ENCODE data around the gene STARD10. TPM values are rescaled to one million over a fixed set of nuclear protein-coding genes. Genes with fewer than 3 reads are reported as not detected.

The STARD10 gene
- total and polyA plus RNA-seq, 2 donors (not counting 3 experiments of a cell fraction or from before 2014, with no cell fraction given), result 16.1 to 22.5 TPM

GRCh38 chr11:72716290-72716689 is 77.6 kb downstream of the STARD10 start:
- DNase-seq (ENCODE audit: low read depth, low spot score) (no peak), FAIRE-seq (no peak)
- no peaks in the 10 kb centered on the region for H3K9me1 ChIP-seq (replicated peaks; ENCODE audit: control insufficient read depth, extremely low read depth, insufficient read depth, low read length)
- TF ChIP-seq CTCF (IDR thresholded peaks at IDR 0.05; ENCODE audit: extremely low read depth in 1 of 2, insufficient read depth in 1 of 2, low read depth in 1 of 2, low read length in 2 of 2) (no peak), POLR2A (IDR thresholded peaks at IDR 0.05; ENCODE audit: low read depth, low read length) (no peak), MAX (IDR thresholded peaks at IDR 0.05; ENCODE audit: insufficient read depth, insufficient read length) (no peak), POLR2AphosphoS5 (IDR thresholded peaks at IDR 0.05; ENCODE audit: insufficient read depth, low read depth, low read length) (no peak), EZH2 (IDR thresholded peaks at IDR 0.05; ENCODE audit: borderline replicate concordance, low read depth, low read length, severe bottlenecking) (no peak), MYC (IDR thresholded peaks at IDR 0.05; ENCODE audit: low read depth, low read length) (no peak), JUN (IDR thresholded peaks at IDR 0.05; ENCODE audit: borderline replicate concordance, insufficient read depth, insufficient read length, low read depth) (no peak), GATA2 (IDR thresholded peaks at IDR 0.05; ENCODE audit: insufficient read depth, insufficient read length, low read depth, low read length) (no peak), FOS (IDR thresholded peaks at IDR 0.05; ENCODE audit: borderline replicate concordance, insufficient read depth, low read length) (no peak)
- no peak overlapping the region for H3K27ac ChIP-seq (ENCODE audit: insufficient read depth, low read depth, low read length)
- H3K4me1 ChIP-seq (ENCODE audit: control insufficient read depth, extremely low read depth, insufficient read depth, low read length), result peaks cover 17% of the 10 kb centered on the region
- dilution Hi-C loops (cut with MboI; ENCODE audit: extremely low pct_ligation_motif_present, low sequenced_read_pairs), result no loop called here
- intact Hi-C loops (cut with micrococcal nuclease), result no loop called here
- H3K9ac ChIP-seq (replicated peaks; ENCODE audit: extremely low read depth, insufficient read depth, low read length), result no peak overlapping the region
- ChIA-PET CTCF (interaction anchor here (1.2 to 2.7 kb wide), 3 partner anchors 9 to 245 kb away, joined by 4 to 12 read pairs (median 8); no protein-coding TSS in a partner anchor), POLR2A (no interaction called here)
- H3K4me3 ChIP-seq (replicated peaks in 1 of 3; ENCODE audit: insufficient read depth in 1 of 3, low read depth in 1 of 3, low read length in 3 of 3), result no peak overlapping the region
- H3K4me2 ChIP-seq (ENCODE audit: insufficient read depth, low read length), result no peak overlapping the region
- H3K36me3 ChIP-seq (ENCODE audit: control insufficient read depth in 2 of 2, extremely low read depth in 1 of 2, insufficient read depth in 2 of 2, low read length in 2 of 2), result peaks cover 0 to 5% of the 10 kb centered on the region in 2 experiments
- BruUV-seq (replicated peaks), result no TSS peak
- H4K20me1 ChIP-seq (replicated peaks; ENCODE audit: control insufficient read depth, extremely low read depth, insufficient read depth, low read length), result no peaks in the 10 kb centered on the region
- H3K9me3 ChIP-seq (replicated peaks; ENCODE audit: control insufficient read depth, insufficient read depth, low read length), result no peaks in the 10 kb centered on the region
- H3K79me2 ChIP-seq (ENCODE audit: control insufficient read depth, insufficient read depth, low read length), result peaks cover 34% of the 10 kb centered on the region
- H3K27me3 ChIP-seq (ENCODE audit: control insufficient read depth in 2 of 2, insufficient read depth in 2 of 2, low read length in 2 of 2), result no peaks in the 10 kb centered on the region
- no peak overlapping the region for H2AFZ ChIP-seq (ENCODE audit: low read depth, low read length)
